Colonic mucosa (tissue), 4 donors: ENCODE data around the gene SMTNL1. TPM values are rescaled to one million over a fixed set of nuclear protein-coding genes. Genes with fewer than 3 reads are reported as not detected.

Experiments used
- DNase-seq: peaks from one replicate; pipeline ENCODE4 v3.0.0-alpha.2; 2020
- H3K27ac ChIP-seq: fragments of 200-600 bp; one replicate; pipeline ENCODE4 v1.8.0; 2021
- H3K27me3 ChIP-seq: fragments of 200-600 bp; one replicate; pipeline ENCODE4 v1.8.0; 2021
- H3K36me3 ChIP-seq: fragments of 200-600 bp; one replicate; pipeline ENCODE4 v1.8.0; 2021
- H3K4me1 ChIP-seq: fragments of 200-600 bp; one replicate; pipeline ENCODE4 v1.8.0; 2021; ENCODE audit warnings: mild to moderate bottlenecking
- H3K4me3 ChIP-seq: fragments of 200-600 bp; one replicate; pipeline ENCODE4 v1.8.0; 2021
- H3K9ac ChIP-seq, 2 donors: one replicate each; pipeline ENCODE4 v1.7.0; 2013; ENCODE audit warnings: control low read depth in 2 of 2, low read depth in 2 of 2, low read length in 2 of 2
- H3K9me3 ChIP-seq: fragments of 200-600 bp; one replicate; pipeline ENCODE4 v1.8.0; 2021
- CTCF ChIP-seq: fragments of 200-600 bp; IDR thresholded peaks from one replicate; pipeline ENCODE4 v1.8.0; 2022; ENCODE audit warnings: antibody characterized with exemption, mild to moderate bottlenecking
- intact Hi-C: fragments of 100-400 bp; cut with DNase I; formaldehyde crosslinking; loops from one replicate; pipeline ENCODE4 v1.14.1; 2022
- total RNA-seq, 2 donors: library from RNA; stranded (reverse); fragmentation: NEBNext Ultra II Directional in 1 of 2; extraction: Animal tissue kit (Norgen Biotek cat#: 25700) in 1 of 2; gene quantifications; one replicate each; pipeline ENCODE4 v1.2.1, GENCODE V29; 2021
- donor health status: healthy.
- donor health status: DM: no; HTN: no; CAD: no.
- donor health status: DM: no; HTN: no; CAD: no.

SMTNL1 gene
- total RNA-seq, 2 donors from 2014 or later: not detected

- DNase-seq: no peak
- H3K27ac ChIP-seq: no peak overlapping the region
- intact Hi-C loops: no loop called here
These were observed 35.0 kb upstream of the SMTNL1 start for GRCh38 chr11:57502376-57502775.

GRCh38 chr11:57502870-57503269, 34.5 kb upstream of the SMTNL1 start:
- no peaks in the 10 kb centered on the region for H3K27me3 ChIP-seq
- H3K4me1 ChIP-seq: peaks cover 5% of the 10 kb centered on the region
- DNase-seq: no peak
- H3K4me3 ChIP-seq: no peak overlapping the region
- no peak for TF ChIP-seq CTCF
- intact Hi-C loops: no loop called here
- no peak overlapping the region for H3K27ac ChIP-seq
- no peaks in the 10 kb centered on the region for H3K36me3 ChIP-seq
- no peak overlapping the region for H3K9ac ChIP-seq
- no peaks in the 10 kb centered on the region for H3K9me3 ChIP-seq

More at GRCh38 chr11:57502376-57502775, 35.0 kb upstream of the SMTNL1 start:
- peaks cover 5% of the 10 kb centered on the region for H3K4me1 ChIP-seq
- H3K27me3 ChIP-seq: no peaks in the 10 kb centered on the region
- H3K9me3 ChIP-seq: no peaks in the 10 kb centered on the region
- no peaks in the 10 kb centered on the region for H3K36me3 ChIP-seq
- H3K4me3 ChIP-seq: no peak overlapping the region
- no peak for TF ChIP-seq CTCF
- peak overlapping the region in 1 of 2 donors; percentile 8 for H3K9ac ChIP-seq

GRCh38 chr11:57504511-57504910, 32.9 kb upstream of the SMTNL1 start:
- H3K4me1 ChIP-seq: peaks cover 5% of the 10 kb centered on the region
- no peaks in the 10 kb centered on the region for H3K9me3 ChIP-seq
- TF ChIP-seq CTCF: no peak
- H3K27me3 ChIP-seq: no peaks in the 10 kb centered on the region
- no peak for DNase-seq
- no peak overlapping the region for H3K9ac ChIP-seq
- no peak overlapping the region for H3K4me3 ChIP-seq
- H3K36me3 ChIP-seq: no peaks in the 10 kb centered on the region
- no peak overlapping the region for H3K27ac ChIP-seq
- intact Hi-C loops: no loop called here

GRCh38 chr11:57506522-57506921, 30.9 kb upstream of the SMTNL1 start:
- TF ChIP-seq CTCF: no peak
- no peak for DNase-seq
- intact Hi-C loops: no loop called here

GRCh38 chr11:57508341-57509170, 28.8 kb upstream of the SMTNL1 start:
- H3K4me3 ChIP-seq: no peak overlapping the region
- no peaks in the 10 kb centered on the region for H3K27me3 ChIP-seq
- intact Hi-C loops: no loop called here
- DNase-seq: no peak
- no peak overlapping the region for H3K9ac ChIP-seq
- H3K9me3 ChIP-seq: no peaks in the 10 kb centered on the region
- H3K36me3 ChIP-seq: no peaks in the 10 kb centered on the region
- no peaks in the 10 kb centered on the region for H3K4me1 ChIP-seq
- no peak for TF ChIP-seq CTCF
- H3K27ac ChIP-seq: no peak overlapping the region

More at GRCh38 chr11:57506522-57506921, 30.9 kb upstream of the SMTNL1 start:
- no peak overlapping the region for H3K9ac ChIP-seq
- H3K4me3 ChIP-seq: no peak overlapping the region
- no peak overlapping the region for H3K27ac ChIP-seq
- H3K27me3 ChIP-seq: no peaks in the 10 kb centered on the region
- no peaks in the 10 kb centered on the region for H3K36me3 ChIP-seq
- H3K9me3 ChIP-seq: no peaks in the 10 kb centered on the region
- no peaks in the 10 kb centered on the region for H3K4me1 ChIP-seq
